HCT116 (cell line): Measurements from ENCODE around the gene PLA2G1B. TPM values are rescaled to one million over a fixed set of nuclear protein-coding genes. Genes with fewer than 3 reads are reported as not detected.

ENCODE experiments used
- ATAC-seq: fragments of 200-7000 bp; cut with Tn5 transposase; 2 replicates; pipeline ENCODE4 v1.9.1; 2020; ENCODE audit warnings: mild to moderate bottlenecking, moderate library complexity
- BruUV-seq: library from RNA; stranded (reverse); fragments of 400-500 nt; replicated peaks from 2 replicates; lab custom pipeline; 2021; lab: Mats Ljungman, UMichigan
- CTCF ChIA-PET: fragments of 300-600 bp; sonication (Branson Sonifier 250); formaldehyde crosslinking; loops from one replicate; lab custom pipeline; 2021; ENCODE audit warnings: antibody characterized with exemption; lab: Charles Lee
- POLR2A ChIA-PET: fragments of 300-600, 350-600 bp; sonication (Branson Sonifier 250); formaldehyde crosslinking; loops from one replicate; lab custom pipeline; 2021; ENCODE audit warnings: antibody characterized with exemption; lab: Charles Lee
- RAD21 ChIA-PET, 2 experiments: fragments of 300-600 bp; sonication (Branson Sonifier 250); formaldehyde crosslinking; loops; one replicate each; lab custom pipeline; 2023; ENCODE audit warnings: low total read pairs in 2 of 2; ENCODE audit not compliant: uncharacterized antibody in 2 of 2, unreplicated experiment in 2 of 2, low non-redundant PET in 1 of 2; lab: Charles Lee
- DNase-seq: peaks from one replicate; pipeline ENCODE4 v3.0.0-alpha.2; 2010; ENCODE audit warnings: low read depth, low spot score
- H2AFZ ChIP-seq: fragments of 200-600 bp; shearing (Covaris generic), sonication (generic); 2 replicates; pipeline ENCODE4 v1.6.1; 2017; ENCODE audit warnings: low read depth, mixed run types, mixed read lengths, antibody characterized with exemption, low read length; ENCODE audit not compliant: poor library complexity, severe bottlenecking
- H3K27ac ChIP-seq: 2 replicates; pipeline ENCODE4 v1.5.1; 2012; ENCODE audit warnings: low read depth, low read length
- H3K27me3 ChIP-seq: fragments of 200-600 bp; sonication (generic); 2 replicates; pipeline ENCODE4 v1.6.1; 2016; ENCODE audit warnings: mixed run types, low read length, mixed read lengths; ENCODE audit not compliant: insufficient read depth
- H3K36me3 ChIP-seq, 2 experiments: fragments of 200-500 bp in 1 of 2; fragments of 200-600 bp in 1 of 2; sonication (Bioruptor generic) in 1 of 2; sonication (generic) in 1 of 2; 2 replicates each; pipeline versions ENCODE4 v1.5.1 to v1.6.1; 2014 to 2016; ENCODE audit warnings: low read length in 2 of 2, inconsistent platforms in 1 of 2, mixed read lengths in 1 of 2, mixed run types in 1 of 2; ENCODE audit not compliant: insufficient read depth in 2 of 2, control insufficient read depth in 1 of 2
- H3K4me1 ChIP-seq, 2 experiments: fragments of 200-600 bp in 1 of 2; sonication (generic) in 1 of 2; 2 replicates each; pipeline versions ENCODE4 v1.5.1 to v1.6.1; 2012 to 2017; ENCODE audit warnings: low read length in 2 of 2, inconsistent platforms in 1 of 2, mild to moderate bottlenecking in 1 of 2, mixed read lengths in 1 of 2, mixed run types in 1 of 2, moderate library complexity in 1 of 2; ENCODE audit not compliant: insufficient read depth in 2 of 2, control insufficient read depth in 1 of 2
- H3K4me2 ChIP-seq: fragments of 200-600 bp; sonication (generic); 2 replicates; pipeline ENCODE4 v1.6.1; 2017; ENCODE audit warnings: mixed run types, low read length, mixed read lengths
- H3K4me3 ChIP-seq, 2 experiments: fragments of 200-600 bp in 1 of 2; sonication (generic) in 1 of 2; replicated peaks in 1 of 2; 2 replicates each; pipeline ENCODE4 v1.5.1; 2011 to 2016; ENCODE audit warnings: low read length in 2 of 2, control low read depth in 1 of 2, low read depth in 1 of 2, mild to moderate bottlenecking in 1 of 2, mixed read lengths in 1 of 2, mixed run types in 1 of 2
- H3K79me2 ChIP-seq: fragments of 200-600 bp; sonication (generic); 2 replicates; pipeline ENCODE4 v1.6.1; 2017; ENCODE audit warnings: mild to moderate bottlenecking, mixed run types, low read length, moderate library complexity, mixed read lengths; ENCODE audit not compliant: insufficient read depth
- H3K9ac ChIP-seq: fragments of 200-600 bp; sonication (generic); 2 replicates; pipeline ENCODE4 v1.6.1; 2016; ENCODE audit warnings: low read length, mixed read lengths
- H3K9me2 ChIP-seq: fragments of 200-600 bp; sonication (generic), shearing (Covaris generic); 2 replicates; pipeline ENCODE4 v1.6.1; 2017; ENCODE audit warnings: mixed run types, mild to moderate bottlenecking, moderate library complexity; ENCODE audit not compliant: insufficient read depth
- H3K9me3 ChIP-seq, 2 experiments: fragments of 200-500 bp in 1 of 2; fragments of 200-600 bp in 1 of 2; sonication (Bioruptor generic) in 1 of 2; sonication (generic) in 1 of 2; 2 replicates each; pipeline ENCODE4 v1.6.1; 2014 to 2017; ENCODE audit warnings: low read length in 2 of 2, mixed read lengths in 2 of 2, inconsistent platforms in 1 of 2, low read depth in 1 of 2, mild to moderate bottlenecking in 1 of 2, mixed run types in 1 of 2, moderate library complexity in 1 of 2; ENCODE audit not compliant: control insufficient read depth in 1 of 2, insufficient read depth in 1 of 2
- H4K20me1 ChIP-seq: fragments of 200-600 bp; sonication (generic), shearing (Covaris generic); 2 replicates; pipeline ENCODE4 v1.6.1; 2017; ENCODE audit warnings: mixed run types, mild to moderate bottlenecking, moderate library complexity; ENCODE audit not compliant: insufficient read depth
- CEBPB ChIP-seq: IDR thresholded peaks from 2 replicates; pipeline ENCODE4 v1.6.1; 2012; ENCODE audit warnings: low read depth
- CTCF ChIP-seq, 3 experiments: fragments of 200-600 bp in 1 of 3; sonication (generic) in 1 of 3; IDR thresholded peaks in 2 of 3; conservative IDR thresholded peaks in 1 of 3; 2 replicates each; pipeline ENCODE4 v1.5.1; 2012 to 2017; ENCODE audit warnings: low read depth in 2 of 3, low read length in 2 of 3, antibody characterized with exemption in 1 of 3, borderline replicate concordance in 1 of 3, control low read depth in 1 of 3, mild to moderate bottlenecking in 1 of 3, mixed read lengths in 1 of 3, mixed run types in 1 of 3, moderate library complexity in 1 of 3; ENCODE audit not compliant: insufficient read depth in 1 of 3
- ELF1 ChIP-seq: IDR thresholded peaks from 2 replicates; pipeline ENCODE4 v1.6.1; 2012; ENCODE audit warnings: low read depth, borderline replicate concordance
- EZH2phosphoT487 ChIP-seq: fragments of 200-600 bp; IDR thresholded peaks from 2 replicates; pipeline ENCODE4 v1.6.1; 2018; ENCODE audit warnings: antibody characterized with exemption, borderline replicate concordance
- FOSL1 ChIP-seq: IDR thresholded peaks from 2 replicates; pipeline ENCODE4 v1.6.1; 2012; ENCODE audit warnings: low read depth
- MAX ChIP-seq: IDR thresholded peaks from 2 replicates; pipeline ENCODE4 v1.6.1; 2012
- POLR2A ChIP-seq: IDR thresholded peaks from 2 replicates; pipeline ENCODE4 v1.7.0; 2011; ENCODE audit warnings: borderline replicate concordance; ENCODE audit not compliant: insufficient read depth, insufficient read length; ENCODE audit errors: extremely low read depth
- POLR2AphosphoS5 ChIP-seq: IDR thresholded peaks from 2 replicates; pipeline ENCODE4 v1.6.1; 2011; ENCODE audit warnings: mild to moderate bottlenecking, low read depth, low read length, moderate library complexity
- RAD21 ChIP-seq: IDR thresholded peaks from 2 replicates; pipeline ENCODE4 v1.6.1; 2012; ENCODE audit warnings: low read depth, mild to moderate bottlenecking
- REST ChIP-seq: IDR thresholded peaks from 2 replicates; pipeline ENCODE4 v1.6.1; 2012; ENCODE audit warnings: low read depth
- SIN3A ChIP-seq: IDR thresholded peaks from 2 replicates; pipeline ENCODE4 v1.6.1; 2012; ENCODE audit warnings: low read depth
- SP1 ChIP-seq: IDR thresholded peaks from 2 replicates; pipeline ENCODE4 v1.6.1; 2012; ENCODE audit warnings: low read depth
- TCF7L2 ChIP-seq: IDR thresholded peaks from 2 replicates; pipeline ENCODE4 v1.7.0; 2011; ENCODE audit warnings: borderline replicate concordance, inconsistent platforms; ENCODE audit not compliant: insufficient read depth, insufficient read length; ENCODE audit errors: extremely low read depth
- YY1 ChIP-seq: IDR thresholded peaks from 2 replicates; pipeline ENCODE4 v1.6.1; 2011; ENCODE audit warnings: low read length, low read depth, moderate library complexity, mild to moderate bottlenecking; ENCODE audit not compliant: insufficient replicate concordance; ENCODE audit errors: extremely low read depth
- ZNF274 ChIP-seq: fragments of 200-500 bp; sonication (Bioruptor generic); IDR thresholded peaks from 2 replicates; pipeline ENCODE4 v1.6.1; 2014; ENCODE audit warnings: mild to moderate bottlenecking, low read depth, low read length, inconsistent platforms
- intact Hi-C: fragments of 100-400 bp; cut with micrococcal nuclease; formaldehyde crosslinking; loops from 2 replicates; pipeline ENCODE4 v1.10.0; 2022
- total RNA-seq: library from RNA; stranded (reverse); gene quantifications from one replicate; pipeline ENCODE4 v1.2.1, GENCODE V29; 2021; ENCODE audit not compliant: unreplicated experiment
- TF ChIP-seq, protein P1 (sequence below): IDR thresholded peaks from 2 replicates; pipeline ENCODE4 v1.6.1; 2012

The PLA2G1B gene
- total RNA-seq, 1 experiment from 2014 or later: 2.0 TPM

DNA sequence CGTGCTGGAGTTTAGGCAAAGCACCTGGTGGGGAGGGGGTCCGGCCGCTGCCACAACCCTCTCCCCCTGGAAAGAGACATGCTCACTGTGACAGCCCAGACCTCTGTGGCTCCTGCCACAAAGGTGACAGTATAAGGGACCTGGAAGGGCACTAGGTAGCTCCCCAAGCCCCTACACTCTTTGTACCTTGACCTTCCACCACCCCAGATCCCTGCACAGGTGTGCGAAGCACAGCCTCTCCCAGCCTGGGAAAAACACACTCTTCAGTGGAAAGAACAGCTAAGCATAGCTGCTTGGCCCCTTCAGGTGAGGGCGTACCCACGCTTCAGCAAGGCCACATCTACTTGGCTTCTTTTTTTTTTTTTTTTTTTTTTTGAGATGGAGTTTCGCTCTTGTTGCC is 4.9 kb upstream of the PLA2G1B start:
- Histone ChIP-seq H3K36me3 (no peaks in the 10 kb centered on the region), H3K79me2 (no peaks in the 10 kb centered on the region), H3K9ac (no peak overlapping the region), H4K20me1 (no peaks in the 10 kb centered on the region), H3K4me2 (no peak overlapping the region), H3K9me3 (0 out of 4 replicates have a peak, but pooled peaks cover under 1 to 2% of the 10 kb centered on the region in 2 experiments), H2AFZ (no peak overlapping the region), H3K4me1 (no peaks in the 10 kb centered on the region), H3K4me3 (no peak overlapping the region), H3K27ac (no peak overlapping the region), H3K9me2 (no peaks in the 10 kb centered on the region), H3K27me3 (no peaks in the 10 kb centered on the region)
- TF ChIP-seq ELF1 (no peak), POLR2AphosphoS5 (no peak), RAD21 (no peak), TCF7L2 (no peak), SIN3A (no peak), SP1 (no peak), ZNF274 (no peak)
- TF ChIP-seq, protein P1, sequence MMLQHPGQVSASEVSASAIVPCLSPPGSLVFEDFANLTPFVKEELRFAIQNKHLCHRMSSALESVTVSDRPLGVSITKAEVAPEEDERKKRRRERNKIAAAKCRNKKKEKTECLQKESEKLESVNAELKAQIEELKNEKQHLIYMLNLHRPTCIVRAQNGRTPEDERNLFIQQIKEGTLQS: no peak
- ChIA-PET POLR2A (interaction anchor here (0.7 kb wide), 1 partner anchor 249 kb away, joined by 3 read pairs; the partner anchor contains the start of gene POP5), CTCF (no interaction called here), RAD21 (no interaction called here)
- no TSS peak for BruUV-seq
- intact Hi-C loops: loop anchor here (10.0 kb wide), 1 partner anchor 382 kb away; the partner anchor contains the start of gene UNC119B
- DNase-seq: no peak
- no peak for ATAC-seq

DNA sequence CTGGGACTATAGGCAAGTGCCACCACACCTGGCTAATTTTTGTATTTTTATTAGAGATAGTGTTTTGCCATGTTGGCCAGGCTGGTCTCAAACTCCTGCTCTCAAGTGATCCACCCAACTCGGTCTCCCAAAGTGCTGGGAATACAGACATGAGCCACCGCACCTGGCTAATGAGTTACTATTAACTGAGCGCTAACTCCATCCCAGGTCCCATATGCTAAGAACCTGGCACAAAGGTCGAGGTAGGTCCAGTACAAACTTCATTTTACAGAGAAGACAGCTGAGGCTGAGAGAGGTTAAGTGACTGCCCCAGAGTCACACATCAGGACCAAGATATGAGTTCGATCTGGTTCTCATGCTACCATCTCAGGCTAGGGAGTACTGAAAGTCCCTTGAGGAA is 4.5 kb upstream of the PLA2G1B start:
- no peaks in the 10 kb centered on the region for H3K79me2 ChIP-seq
- no peaks in the 10 kb centered on the region for H3K27me3 ChIP-seq
- no peak overlapping the region for H3K27ac ChIP-seq
- H3K4me3 ChIP-seq: no peak overlapping the region
- no peak overlapping the region for H3K9ac ChIP-seq
- H2AFZ ChIP-seq: no peak overlapping the region
- H3K36me3 ChIP-seq: no peaks in the 10 kb centered on the region
- no peaks in the 10 kb centered on the region for H4K20me1 ChIP-seq
- CTCF ChIA-PET: no interaction called here
- no peaks in the 10 kb centered on the region for H3K9me3 ChIP-seq
- intact Hi-C loops: loop anchor here (10.0 kb wide), 1 partner anchor 383 kb away; the partner anchor contains the start of gene UNC119B
- no peak overlapping the region for H3K4me2 ChIP-seq
- no TSS peak for BruUV-seq
- no peaks in the 10 kb centered on the region for H3K4me1 ChIP-seq
- POLR2A ChIA-PET: no interaction called here
- DNase-seq (no peak), ATAC-seq (no peak)
- RAD21 ChIA-PET: no interaction called here
- no peaks in the 10 kb centered on the region for H3K9me2 ChIP-seq
- TF ChIP-seq YY1: no peak
- TF ChIP-seq REST: no peak
- no peak for TF ChIP-seq POLR2A
- no peak for TF ChIP-seq MAX
- TF ChIP-seq ELF1: no peak
- no peak for TF ChIP-seq FOSL1
- TF ChIP-seq CTCF (IDR thresholded peaks at IDR 0.05 in 2 of 3, conservative IDR thresholded peaks at IDR 0.05 in 1 of 3; ENCODE audit: borderline replicate concordance in 1 of 3, insufficient read depth in 1 of 3, low read depth in 2 of 3, low read length in 2 of 3): no peak
- TF ChIP-seq CEBPB: no peak
- TF ChIP-seq ZNF274: no peak
- no peak for TF ChIP-seq EZH2phosphoT487
